ENCODE measurements around the gene KIRREL3. TPM values are rescaled to one million over a fixed set of nuclear protein-coding genes. Genes with fewer than 3 reads are reported as not detected.

The KIRREL3 gene
- total and polyA plus RNA-seq, 10 donors: 0.50 to 5.4 (median 2.0) TPM

DNA sequence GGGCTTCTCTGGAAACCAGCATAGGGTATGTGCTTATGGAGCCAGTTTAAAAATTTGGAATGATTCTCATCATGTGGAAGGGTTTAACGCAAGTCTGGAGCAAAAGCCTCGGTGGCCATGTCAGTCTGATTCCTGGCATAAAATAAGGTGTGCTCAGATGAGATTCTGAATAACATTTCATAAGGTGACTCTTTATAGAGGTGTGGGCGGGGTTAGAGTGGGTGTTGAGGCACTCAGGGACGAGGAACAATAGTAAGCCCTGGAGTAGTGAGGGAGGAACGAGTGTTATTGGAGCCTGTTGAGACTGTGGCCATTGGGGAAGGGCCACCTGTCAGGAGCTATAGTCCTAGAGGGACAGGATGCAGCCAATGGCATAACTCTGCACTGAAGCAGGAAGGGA, 13.0 kb upstream of the KIRREL3 start:
- Histone ChIP-seq H3K27ac (no peak overlapping the region), H3K4me1 (no peaks in the 10 kb centered on the region), H3K36me3 (no peaks in the 10 kb centered on the region), H3K27me3 (replicated peaks in 1 of 7) (peaks cover 0 to 20% (median 0%) of the 10 kb centered on the region in 7 donors), H3K9me3 (no peaks in the 10 kb centered on the region), H3K4me3 (no peak overlapping the region)
- no peak for DNase-seq
- no peak for TF ChIP-seq POLR2AphosphoS5 (IDR thresholded peaks at IDR 0.05)
- TF ChIP-seq, protein P1, sequence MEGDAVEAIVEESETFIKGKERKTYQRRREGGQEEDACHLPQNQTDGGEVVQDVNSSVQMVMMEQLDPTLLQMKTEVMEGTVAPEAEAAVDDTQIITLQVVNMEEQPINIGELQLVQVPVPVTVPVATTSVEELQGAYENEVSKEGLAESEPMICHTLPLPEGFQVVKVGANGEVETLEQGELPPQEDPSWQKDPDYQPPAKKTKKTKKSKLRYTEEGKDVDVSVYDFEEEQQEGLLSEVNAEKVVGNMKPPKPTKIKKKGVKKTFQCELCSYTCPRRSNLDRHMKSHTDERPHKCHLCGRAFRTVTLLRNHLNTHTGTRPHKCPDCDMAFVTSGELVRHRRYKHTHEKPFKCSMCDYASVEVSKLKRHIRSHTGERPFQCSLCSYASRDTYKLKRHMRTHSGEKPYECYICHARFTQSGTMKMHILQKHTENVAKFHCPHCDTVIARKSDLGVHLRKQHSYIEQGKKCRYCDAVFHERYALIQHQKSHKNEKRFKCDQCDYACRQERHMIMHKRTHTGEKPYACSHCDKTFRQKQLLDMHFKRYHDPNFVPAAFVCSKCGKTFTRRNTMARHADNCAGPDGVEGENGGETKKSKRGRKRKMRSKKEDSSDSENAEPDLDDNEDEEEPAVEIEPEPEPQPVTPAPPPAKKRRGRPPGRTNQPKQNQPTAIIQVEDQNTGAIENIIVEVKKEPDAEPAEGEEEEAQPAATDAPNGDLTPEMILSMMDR (IDR thresholded peaks at IDR 0.05 in 8 of 11, conservative IDR thresholded peaks at IDR 0.05 in 3 of 11): no peak
- TF ChIP-seq POLR2A (IDR thresholded peaks at IDR 0.05): no peak
- 68 to 84% (median 72%) methylated on average over 5 of the region's 5 CpGs for WGBS, 5 donors
- intact Hi-C loops (cut with DNase I; ENCODE audit: low total_unique reads): no loop called here

DNA sequence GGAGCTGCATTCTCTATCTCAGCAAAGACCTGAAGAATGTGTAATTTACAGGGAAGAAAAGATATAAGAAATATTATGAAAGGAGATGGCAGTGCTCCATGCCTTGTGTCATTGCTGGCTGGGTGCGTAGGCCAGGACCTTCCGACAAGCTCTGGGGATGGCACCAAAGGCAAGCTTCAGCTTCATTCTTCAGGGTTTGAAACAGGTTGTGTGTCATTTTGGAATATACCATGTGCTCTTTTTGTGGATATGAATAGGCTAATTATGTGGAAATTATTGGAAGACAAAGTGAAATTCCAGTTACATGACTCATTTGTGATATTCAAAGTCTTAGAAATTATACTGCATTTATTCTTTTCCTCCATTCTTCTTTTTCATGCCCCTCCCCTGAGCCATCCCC, 5.7 kb upstream of the KIRREL3 start:
- 92 to 96% (median 95%) methylated on average over 2 of the region's 2 CpGs for WGBS, 5 donors
- no peaks in the 10 kb centered on the region for H3K9me3 ChIP-seq
- intact Hi-C loops (cut with DNase I; ENCODE audit: low total_unique reads): loop anchor here (10.0 kb wide), 1 partner anchor 402 kb away; no protein-coding TSS in a partner anchor
- peaks cover 0 to 86% (median 38%) of the 10 kb centered on the region in 7 donors for H3K27me3 ChIP-seq (replicated peaks in 1 of 7)
- DNase-seq: no peak
- H3K4me3 ChIP-seq: no peak overlapping the region
- peaks cover 0 to 12% (median 7%) of the 10 kb centered on the region in 6 donors for H3K4me1 ChIP-seq
- TF ChIP-seq POLR2A (IDR thresholded peaks at IDR 0.05) (no peak), POLR2AphosphoS5 (IDR thresholded peaks at IDR 0.05) (no peak)
- TF ChIP-seq, protein P1 (IDR thresholded peaks at IDR 0.05 in 8 of 11, conservative IDR thresholded peaks at IDR 0.05 in 3 of 11): no peak
- no peaks in the 10 kb centered on the region for H3K36me3 ChIP-seq
- no peak overlapping the region for H3K27ac ChIP-seq

DNA sequence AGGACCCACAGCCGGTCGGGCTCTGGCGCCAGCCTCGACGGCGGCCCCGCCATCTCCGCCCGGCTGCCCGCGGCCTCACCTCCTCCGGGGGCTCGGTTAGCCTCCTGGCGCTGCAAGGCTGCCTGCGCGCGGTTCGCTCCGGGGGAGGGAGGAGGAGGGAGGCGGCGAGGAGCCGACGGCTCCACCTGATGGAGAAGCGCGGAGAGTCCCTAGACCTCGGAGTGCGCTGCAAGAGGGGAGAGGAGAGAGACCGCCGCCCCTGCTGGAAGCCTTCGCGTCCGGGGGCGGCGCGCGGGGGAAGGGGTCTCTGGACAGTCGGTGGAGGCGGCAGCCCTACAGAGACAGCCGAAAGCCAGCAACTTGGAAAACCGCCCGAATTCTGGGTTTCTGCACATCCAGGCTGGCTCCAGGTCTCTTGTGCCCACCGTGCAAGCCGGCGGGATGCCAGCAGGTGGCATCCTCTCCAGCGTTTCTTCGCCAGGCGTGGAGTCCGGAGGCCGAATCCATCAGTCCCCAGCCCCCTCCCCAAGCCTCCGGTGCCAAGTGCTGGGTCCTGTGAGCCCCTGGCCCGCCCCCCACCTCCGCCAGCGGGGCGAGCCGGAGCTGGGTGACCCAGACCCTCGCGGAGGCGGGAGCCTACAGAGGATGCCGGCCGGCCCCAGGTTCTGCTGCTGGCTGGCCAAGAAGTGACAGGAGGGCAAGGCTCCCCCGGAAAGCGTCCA, 2.9 kb upstream of the KIRREL3 start:
- Histone ChIP-seq H3K4me1 (peaks cover 0 to 24% (median 12%) of the 10 kb centered on the region in 6 donors), H3K27me3 (replicated peaks in 1 of 7) (peaks cover 0 to 94% (median 63%) of the 10 kb centered on the region in 7 donors), H3K4me3 (peak overlapping the region in 2 of 8 donors; percentile 9 to 27), H3K9me3 (no peaks in the 10 kb centered on the region), H3K27ac (no peak overlapping the region), H3K36me3 (no peaks in the 10 kb centered on the region)
- WGBS, 5 donors: 2 to 5% (median 3%) methylated on average over 31 to 62 of the region's 62 CpGs
- intact Hi-C loops (cut with DNase I; ENCODE audit: low total_unique reads): loop anchor here (10.0 kb wide), 1 partner anchor 399 kb away; no protein-coding TSS in a partner anchor
- DNase-seq: no peak
- TF ChIP-seq, protein P1 (IDR thresholded peaks at IDR 0.05 in 8 of 11, conservative IDR thresholded peaks at IDR 0.05 in 3 of 11): peak in 5 of 11 experiments; percentile 13 to 36 (median 24)
- TF ChIP-seq POLR2AphosphoS5 (IDR thresholded peaks at IDR 0.05): no peak

DNA sequence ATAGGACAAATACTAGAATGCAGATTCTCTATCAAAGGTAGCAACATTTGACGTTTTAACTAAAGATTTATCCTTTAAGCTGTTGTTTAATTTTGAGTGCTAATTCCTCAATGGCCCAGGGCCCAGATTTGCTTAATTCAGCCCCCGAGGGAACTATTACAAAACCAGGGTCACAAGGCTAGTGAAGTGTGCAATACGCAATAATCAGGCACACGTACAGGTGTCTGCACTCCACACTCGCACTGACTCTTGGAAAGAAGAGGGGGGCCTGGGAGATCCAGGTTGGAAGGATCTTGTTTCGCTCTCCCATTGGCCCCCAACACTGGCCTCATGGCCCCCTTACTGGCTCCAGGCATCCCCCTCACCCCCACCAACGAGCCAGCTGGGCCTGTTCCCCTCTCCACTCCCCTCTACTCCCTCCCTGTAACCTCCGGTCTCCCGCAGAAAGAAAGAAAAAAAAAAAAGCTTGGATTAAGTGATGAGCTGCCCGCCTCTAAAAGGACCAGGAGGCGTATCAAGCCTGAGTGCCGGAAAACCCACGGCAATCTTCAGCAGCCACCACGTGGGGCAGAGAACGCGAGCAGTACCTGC, 2.2 kb upstream of the KIRREL3 start:
- no peak for DNase-seq
- no peaks in the 10 kb centered on the region for H3K9me3 ChIP-seq
- 11 to 17% (median 15%) methylated on average over 15 to 16 of the region's 16 CpGs for WGBS, 5 donors
- H3K4me1 ChIP-seq: peaks cover 0 to 24% (median 12%) of the 10 kb centered on the region in 6 donors
- no peak overlapping the region for H3K27ac ChIP-seq
- peak overlapping the region in 1 of 8 donors; percentile 27 for H3K4me3 ChIP-seq
- TF ChIP-seq, protein P1 (IDR thresholded peaks at IDR 0.05 in 8 of 11, conservative IDR thresholded peaks at IDR 0.05 in 3 of 11): no peak
- TF ChIP-seq POLR2AphosphoS5 (IDR thresholded peaks at IDR 0.05): no peak
- TF ChIP-seq POLR2A (IDR thresholded peaks at IDR 0.05): no peak
- H3K27me3 ChIP-seq (replicated peaks in 1 of 7): peaks cover 0 to 94% (median 68%) of the 10 kb centered on the region in 7 donors
- no peaks in the 10 kb centered on the region for H3K36me3 ChIP-seq
- intact Hi-C loops (cut with DNase I; ENCODE audit: low total_unique reads): loop anchor here (10.0 kb wide), 1 partner anchor 398 kb away; no protein-coding TSS in a partner anchor
